ENCODE measurements around the gene CREB3L2. TPM values are rescaled to one million over a fixed set of nuclear protein-coding genes. Genes with fewer than 3 reads are reported as not detected.
"Not testable (repeated sequence)": the region's sequence is repeated elsewhere in the genome, so short reads cannot be mapped to it uniquely, and the experiment has no call there.

Gene CREB3L2
- total RNA-seq (2014; rRNA removed; shearing (Covaris generic); ENCODE audit: low replicate concordance): 3.5 and 7.5 TPM in 2 replicates

DNA sequence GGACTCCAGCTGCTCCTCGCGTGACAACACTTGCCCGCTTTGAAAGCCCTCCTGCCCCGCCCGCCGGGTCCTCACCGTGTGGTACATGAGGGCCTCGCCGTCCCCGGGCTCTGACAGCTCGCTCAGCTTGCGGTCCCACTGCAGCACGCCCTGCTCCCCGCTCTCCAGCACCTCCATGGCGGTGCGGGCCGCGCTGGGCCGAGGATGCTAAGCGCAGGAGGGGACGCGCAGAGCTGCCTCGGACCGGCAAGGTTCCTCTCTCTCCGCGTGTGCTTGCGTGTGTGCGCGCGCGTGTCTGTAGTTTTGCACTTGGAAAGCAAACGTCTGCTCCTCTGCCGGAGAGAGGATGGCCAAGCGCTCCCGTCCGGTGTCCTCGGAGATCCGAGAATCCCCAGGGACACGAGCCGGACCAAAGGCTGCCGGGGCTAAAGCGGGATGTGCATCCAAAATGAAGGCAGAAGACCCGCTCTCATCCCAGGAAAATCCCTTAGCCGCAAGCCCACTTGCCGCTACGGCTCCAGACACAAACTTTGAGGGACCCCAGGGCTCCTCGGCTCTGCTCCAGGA is at the start of gene CREB3L2:
TSS of gene CREB3L2 (minus strand) at position 558 of the 567 bp plus-strand sequence. CDS start at position 177, 381 bp downstream.
- in situ Hi-C loops (cut with HindIII; ENCODE audit: low pct_unique_long_range_greater_than_20kb, low sequenced_read_pairs): no loop called here
- DNase-seq (ENCODE audit: low read depth): no peak

- in situ Hi-C loops (cut with HindIII; ENCODE audit: low pct_unique_long_range_greater_than_20kb, low sequenced_read_pairs): no loop called here
- DNase-seq (ENCODE audit: low read depth): no peak
Measured at GRCh38 chr7:138049505-138050116, 47.7 kb upstream of the CREB3L2 start.

DNA sequence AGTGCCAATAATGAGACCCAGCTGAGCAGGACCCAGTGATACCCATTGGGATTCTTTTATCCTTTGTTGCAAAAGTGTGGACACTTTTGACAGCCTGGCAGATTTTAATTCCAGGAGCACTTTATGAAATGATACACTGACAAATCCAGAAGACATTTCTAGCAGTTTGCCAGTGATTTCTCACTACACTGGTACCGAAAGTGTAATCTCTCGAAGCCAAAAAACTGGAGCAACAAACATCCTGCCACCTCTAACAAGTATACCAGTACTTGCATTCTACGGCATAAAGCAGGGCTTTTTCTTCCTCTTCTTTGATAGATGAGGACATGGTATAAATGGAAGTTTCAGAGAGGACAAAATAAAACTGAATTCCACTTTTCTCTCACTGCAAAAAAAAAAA is 46.0 kb upstream of the CREB3L2 start:
- no peak for DNase-seq (ENCODE audit: low read depth)
- in situ Hi-C loops (cut with HindIII; ENCODE audit: low pct_unique_long_range_greater_than_20kb, low sequenced_read_pairs): no loop called here

- in situ Hi-C loops (cut with HindIII; ENCODE audit: low pct_unique_long_range_greater_than_20kb, low sequenced_read_pairs): no loop called here
Measured at GRCh38 chr7:138044897-138045296, 43.0 kb upstream of the CREB3L2 start.

DNA sequence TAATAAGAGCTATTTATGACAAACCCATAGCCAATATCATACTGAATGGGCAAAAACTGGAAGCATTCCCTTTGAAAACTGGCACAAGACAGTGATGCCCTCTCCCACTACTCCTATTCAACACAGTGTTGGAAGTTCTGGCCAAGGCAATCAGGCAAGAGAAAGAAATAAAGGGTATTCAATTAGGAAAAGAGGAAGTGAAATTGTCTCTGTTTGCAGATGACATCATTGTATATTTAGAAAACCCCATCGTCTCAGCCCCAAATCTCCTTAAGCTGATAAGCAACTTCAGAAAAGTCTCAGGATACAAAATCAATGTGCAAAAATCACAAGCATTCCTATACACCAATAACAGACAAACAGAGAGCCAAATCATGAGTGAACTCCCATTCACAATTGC is 38.2 kb upstream of the CREB3L2 start:
- in situ Hi-C loops (cut with HindIII; ENCODE audit: low pct_unique_long_range_greater_than_20kb, low sequenced_read_pairs); DNase-seq (ENCODE audit: low read depth): not testable (repeated sequence)

More at GRCh38 chr7:138044897-138045296, 43.0 kb upstream of the CREB3L2 start:
- DNase-seq (ENCODE audit: low read depth): no peak

GRCh38 chr7:138036135-138036534 is 34.2 kb upstream of the CREB3L2 start:
- in situ Hi-C loops (cut with HindIII; ENCODE audit: low pct_unique_long_range_greater_than_20kb, low sequenced_read_pairs): no loop called here
- DNase-seq (ENCODE audit: low read depth): no peak

- in situ Hi-C loops (cut with HindIII; ENCODE audit: low pct_unique_long_range_greater_than_20kb, low sequenced_read_pairs): no loop called here
- no peak for DNase-seq (ENCODE audit: low read depth)
Measured at GRCh38 chr7:138033241-138033640, 31.4 kb upstream of the CREB3L2 start.

- in situ Hi-C loops (cut with HindIII; ENCODE audit: low pct_unique_long_range_greater_than_20kb, low sequenced_read_pairs): no loop called here
- no peak for DNase-seq (ENCODE audit: low read depth)
Measured at GRCh38 chr7:138032770-138033169, 30.9 kb upstream of the CREB3L2 start.

DNA sequence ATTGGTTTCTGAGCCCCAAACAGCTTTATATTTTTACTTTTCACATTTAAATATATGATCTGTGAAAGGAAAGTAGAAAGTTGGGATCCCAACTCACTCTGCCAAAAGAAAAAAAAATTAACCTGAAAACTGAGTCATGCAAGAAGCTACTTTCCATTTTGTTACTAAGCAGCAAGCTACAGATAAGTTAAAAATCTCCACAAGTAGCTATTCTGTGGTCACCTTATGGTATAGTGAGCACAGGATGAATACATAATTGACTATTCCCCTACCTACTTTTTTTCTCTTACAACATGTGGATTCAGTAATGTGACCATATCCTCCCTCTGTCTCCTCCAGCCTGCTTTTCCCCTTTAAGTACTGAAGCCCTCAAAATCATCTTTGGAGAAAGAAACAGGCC is 30.3 kb upstream of the CREB3L2 start:
- DNase-seq (ENCODE audit: low read depth): peak; percentile 42
- in situ Hi-C loops (cut with HindIII; ENCODE audit: low pct_unique_long_range_greater_than_20kb, low sequenced_read_pairs): no loop called here

DNA sequence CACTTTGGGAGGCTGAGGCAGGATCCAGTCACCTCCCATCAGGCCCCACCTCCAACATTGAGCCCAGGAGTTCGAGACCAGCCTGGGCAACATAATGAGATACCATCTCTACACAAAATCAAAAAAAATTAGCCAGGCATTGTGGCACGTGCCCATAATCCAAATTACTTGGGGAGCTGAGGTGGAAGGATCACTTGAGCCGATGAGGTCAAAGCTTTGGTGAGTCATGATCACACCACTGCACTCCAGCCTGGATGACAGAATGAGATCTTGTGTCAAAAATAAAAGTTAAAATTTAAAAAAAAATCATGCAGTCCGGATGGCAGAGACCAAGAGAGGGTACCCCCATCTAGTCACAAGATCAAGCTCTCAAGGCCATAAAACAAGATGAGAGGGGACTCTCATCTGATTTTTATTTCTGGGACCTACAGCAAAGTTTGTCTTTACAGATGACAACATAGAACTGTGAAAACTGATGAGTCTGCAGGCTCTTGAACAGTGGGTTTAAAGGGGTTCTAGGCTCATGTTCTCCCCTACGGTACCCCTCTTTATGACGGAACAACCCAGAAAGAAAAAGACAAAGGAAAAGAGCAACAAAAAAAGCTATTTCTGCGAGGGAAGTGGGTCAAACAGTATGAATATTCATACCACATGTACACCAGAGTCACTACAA is 28.9 kb upstream of the CREB3L2 start:
- in situ Hi-C loops (cut with HindIII; ENCODE audit: low pct_unique_long_range_greater_than_20kb, low sequenced_read_pairs): no loop called here
- peak; percentile 55 for DNase-seq (ENCODE audit: low read depth)

- peak; percentile 61 for DNase-seq (ENCODE audit: low read depth)
- in situ Hi-C loops (cut with HindIII; ENCODE audit: low pct_unique_long_range_greater_than_20kb, low sequenced_read_pairs): no loop called here
Measured at GRCh38 chr7:138029941-138030340, 28.1 kb upstream of the CREB3L2 start.

GRCh38 chr7:138029126-138029525 is 27.2 kb upstream of the CREB3L2 start:
- in situ Hi-C loops (cut with HindIII; ENCODE audit: low pct_unique_long_range_greater_than_20kb, low sequenced_read_pairs): no loop called here

DNA sequence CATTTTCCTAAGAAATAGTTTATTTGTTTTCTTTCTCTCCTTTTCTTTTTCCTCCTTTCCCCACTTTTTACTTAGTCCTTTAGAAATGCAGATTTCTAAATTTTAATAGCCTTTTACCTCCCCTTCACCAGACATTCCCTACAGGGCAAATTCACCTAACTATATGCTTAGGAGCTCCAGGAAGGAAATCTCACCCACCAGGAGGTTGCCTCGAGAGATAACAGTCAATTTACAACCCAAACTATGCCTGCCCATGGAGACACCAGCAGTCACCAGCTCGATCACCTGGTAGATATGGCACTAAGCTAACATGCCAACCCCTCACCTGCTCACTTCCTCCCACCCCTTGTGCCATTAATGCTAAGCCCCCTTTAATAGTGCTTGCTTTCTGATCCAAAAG is 25.2 kb upstream of the CREB3L2 start:
- in situ Hi-C loops (cut with HindIII; ENCODE audit: low pct_unique_long_range_greater_than_20kb, low sequenced_read_pairs): no loop called here
- no peak for DNase-seq (ENCODE audit: low read depth)

More at GRCh38 chr7:138029126-138029525, 27.2 kb upstream of the CREB3L2 start:
- DNase-seq (ENCODE audit: low read depth): no peak

DNA sequence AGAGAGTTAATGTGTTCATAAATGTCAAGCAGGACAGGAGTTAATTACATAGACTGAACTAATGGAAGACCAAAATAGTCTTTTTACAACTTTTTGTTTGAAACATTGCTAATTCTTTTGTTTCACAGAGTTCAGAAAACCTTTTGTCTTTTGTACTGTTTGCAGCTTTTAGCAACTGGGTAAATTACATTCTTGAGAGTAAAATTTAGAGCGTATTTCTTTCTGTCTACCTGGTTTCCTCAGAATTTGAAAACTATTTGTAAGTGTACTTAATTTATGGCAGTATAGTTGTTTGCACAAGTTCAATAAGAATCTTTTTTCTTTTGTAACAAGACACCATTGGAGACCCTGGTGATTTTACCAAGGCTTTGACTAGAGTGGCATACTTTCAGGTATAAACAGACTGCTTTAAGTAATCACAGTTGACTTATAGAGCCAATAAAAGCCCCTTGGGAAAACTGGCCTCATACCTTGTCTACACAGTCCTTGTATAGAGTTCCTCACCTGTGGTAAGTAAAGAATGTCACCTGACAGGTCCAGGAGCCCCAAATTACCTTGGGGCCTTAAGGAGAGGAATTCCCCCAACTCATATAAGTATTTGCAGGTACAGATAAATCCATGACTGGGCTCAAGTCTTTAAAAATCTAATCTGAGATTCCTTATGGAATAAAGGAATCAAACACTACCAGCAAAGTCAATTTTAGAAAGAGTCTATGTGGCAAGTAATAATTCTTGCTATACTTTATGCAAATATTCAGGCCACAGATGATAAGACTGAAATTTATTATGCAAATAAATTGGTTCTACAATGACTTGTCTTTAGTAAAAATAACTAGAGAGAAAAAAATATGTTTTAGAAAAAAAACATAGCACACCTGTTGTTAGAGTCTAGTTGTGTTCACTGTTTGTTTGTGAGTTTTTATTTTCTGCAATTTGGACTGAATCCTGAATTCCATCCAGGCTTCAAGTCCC is 23.6 kb upstream of the CREB3L2 start:
- in situ Hi-C loops (cut with HindIII; ENCODE audit: low pct_unique_long_range_greater_than_20kb, low sequenced_read_pairs): no loop called here
- no peak for DNase-seq (ENCODE audit: low read depth)

GRCh38 chr7:138024765-138025164 is 22.9 kb upstream of the CREB3L2 start:
- in situ Hi-C loops (cut with HindIII; ENCODE audit: low pct_unique_long_range_greater_than_20kb, low sequenced_read_pairs): no loop called here
- DNase-seq (ENCODE audit: low read depth): no peak

DNA sequence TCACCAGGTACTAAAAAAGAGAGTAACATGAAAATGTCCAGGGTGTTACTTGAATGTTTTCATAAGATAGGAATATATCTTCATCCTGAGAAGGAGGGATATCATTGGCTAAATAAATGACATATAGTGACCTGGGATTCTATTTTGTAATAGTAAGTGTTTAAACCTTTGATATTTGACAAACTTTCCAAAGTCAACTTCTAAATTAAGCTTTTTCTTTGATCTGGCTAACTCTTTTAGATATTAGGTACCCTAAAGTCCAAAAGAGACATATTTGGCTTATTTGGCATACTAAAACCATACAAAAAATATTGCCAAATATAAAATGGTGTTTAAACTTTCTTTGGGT is 22.4 kb upstream of the CREB3L2 start:
- in situ Hi-C loops (cut with HindIII; ENCODE audit: low pct_unique_long_range_greater_than_20kb, low sequenced_read_pairs): no loop called here

GRCh38 chr7:138023618-138024342 is 21.9 kb upstream of the CREB3L2 start:
- no peak for DNase-seq (ENCODE audit: low read depth)
- in situ Hi-C loops (cut with HindIII; ENCODE audit: low pct_unique_long_range_greater_than_20kb, low sequenced_read_pairs): no loop called here

More for the DNA sequence above, 22.4 kb upstream of the CREB3L2 start:
- DNase-seq (ENCODE audit: low read depth): no peak

DNA sequence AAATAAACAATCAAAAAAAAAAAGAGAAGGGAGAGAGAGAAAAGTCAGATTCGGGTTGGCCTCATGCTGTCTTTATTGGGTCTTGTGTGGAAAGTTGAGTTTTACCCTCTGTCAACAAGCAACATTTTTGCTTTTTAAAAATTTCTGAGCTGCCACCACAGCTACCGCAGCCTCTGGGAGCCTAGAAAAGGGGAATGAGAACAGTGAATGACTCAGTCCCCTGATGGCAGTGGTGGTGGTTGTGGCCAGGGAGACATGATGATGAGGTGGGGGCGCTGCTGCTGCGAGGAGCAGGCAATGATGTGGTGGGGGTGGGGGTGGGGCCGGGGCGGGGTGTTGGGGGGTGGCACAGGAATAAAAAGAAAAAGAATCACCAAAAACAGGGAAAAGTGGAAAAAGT is 20.0 kb upstream of the CREB3L2 start:
- DNase-seq (ENCODE audit: low read depth): no peak
- in situ Hi-C loops (cut with HindIII; ENCODE audit: low pct_unique_long_range_greater_than_20kb, low sequenced_read_pairs): no loop called here

Data from Caki2 (cell line).